Body of pancreas (tissue), 4 donors: ENCODE results near the gene COP1.
"Not testable (repeated sequence)": the region's sequence is repeated elsewhere in the genome, so short reads cannot be mapped to it uniquely, and the experiment has no call there.

Source experiments
- POLR2A ChIP-seq, 3 donors: fragments of 450-650 bp; IDR thresholded peaks; one replicate each; pipeline ENCODE4 v1.6.1; 2016; ENCODE audit warnings: antibody characterized with exemption in 3 of 3, mild to moderate bottlenecking in 2 of 3
- TF ChIP-seq, protein P1 (sequence below), 7 experiments: fragments of 450-650 bp in 4 of 7; fragments of 200-600 bp in 3 of 7; sonication (generic) in 3 of 7; IDR thresholded peaks; one replicate each; pipeline ENCODE4 v1.5.1; 2016 to 2019; ENCODE audit warnings: antibody characterized with exemption in 7 of 7

DNA sequence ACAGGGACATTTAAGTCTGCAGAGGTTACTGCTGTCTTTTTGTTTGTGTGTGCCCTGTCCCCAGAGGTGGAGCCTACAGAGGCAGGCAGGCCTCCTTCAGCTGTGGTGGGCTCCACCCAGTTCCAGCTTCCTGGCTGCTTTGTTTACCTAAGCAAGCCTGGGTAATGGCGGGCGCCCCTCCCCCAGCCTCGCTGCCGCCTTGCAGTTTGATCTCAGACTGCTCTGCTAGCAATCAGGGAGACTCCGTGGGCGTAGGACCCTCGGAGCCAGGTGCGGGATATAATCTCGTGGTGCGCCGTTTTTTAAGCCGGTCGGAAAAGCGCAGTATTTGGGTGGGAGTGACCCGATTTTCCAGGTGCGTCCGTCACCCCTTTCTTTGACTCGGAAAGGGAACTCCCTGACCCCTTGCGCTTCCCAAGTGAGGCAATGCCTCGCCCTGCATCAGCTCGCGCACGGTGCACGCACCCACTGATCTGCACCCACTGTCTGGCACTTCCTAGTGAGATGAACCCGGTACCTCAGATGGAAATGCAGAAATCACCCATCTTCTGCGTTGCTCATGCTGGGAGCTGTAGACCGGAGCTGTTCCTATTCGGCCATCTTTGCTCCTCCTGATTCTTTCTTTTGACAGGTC is 199.2 kb downstream of the COP1 start:
- TF ChIP-seq, protein P1, sequence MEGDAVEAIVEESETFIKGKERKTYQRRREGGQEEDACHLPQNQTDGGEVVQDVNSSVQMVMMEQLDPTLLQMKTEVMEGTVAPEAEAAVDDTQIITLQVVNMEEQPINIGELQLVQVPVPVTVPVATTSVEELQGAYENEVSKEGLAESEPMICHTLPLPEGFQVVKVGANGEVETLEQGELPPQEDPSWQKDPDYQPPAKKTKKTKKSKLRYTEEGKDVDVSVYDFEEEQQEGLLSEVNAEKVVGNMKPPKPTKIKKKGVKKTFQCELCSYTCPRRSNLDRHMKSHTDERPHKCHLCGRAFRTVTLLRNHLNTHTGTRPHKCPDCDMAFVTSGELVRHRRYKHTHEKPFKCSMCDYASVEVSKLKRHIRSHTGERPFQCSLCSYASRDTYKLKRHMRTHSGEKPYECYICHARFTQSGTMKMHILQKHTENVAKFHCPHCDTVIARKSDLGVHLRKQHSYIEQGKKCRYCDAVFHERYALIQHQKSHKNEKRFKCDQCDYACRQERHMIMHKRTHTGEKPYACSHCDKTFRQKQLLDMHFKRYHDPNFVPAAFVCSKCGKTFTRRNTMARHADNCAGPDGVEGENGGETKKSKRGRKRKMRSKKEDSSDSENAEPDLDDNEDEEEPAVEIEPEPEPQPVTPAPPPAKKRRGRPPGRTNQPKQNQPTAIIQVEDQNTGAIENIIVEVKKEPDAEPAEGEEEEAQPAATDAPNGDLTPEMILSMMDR (IDR thresholded peaks at IDR 0.05) = not testable (repeated sequence)
- not testable (repeated sequence) for TF ChIP-seq POLR2A (IDR thresholded peaks at IDR 0.05)
